ENCODE results near the gene CAPN10. TPM values are rescaled to one million over a fixed set of nuclear protein-coding genes. Genes with fewer than 3 reads are reported as not detected.
"Not testable (repeated sequence)": the region's sequence is repeated elsewhere in the genome, so short reads cannot be mapped to it uniquely, and the experiment has no call there.

The CAPN10 gene
- polyA plus RNA-seq, 1 donor (not counting 4 experiments of a cell fraction or from before 2014, with no cell fraction given), result 7.1 TPM

- TF ChIP-seq CTCF (optimal IDR thresholded peaks at IDR 0.05 in 1 of 3, IDR thresholded peaks at IDR 0.05 in 1 of 3, conservative IDR thresholded peaks at IDR 0.05 in 1 of 3; ENCODE audit: extremely low read depth in 1 of 3, insufficient read depth in 2 of 3, low read length in 3 of 3), result peak in 1 of 3 experiments; percentile 12
- H3K4me3 ChIP-seq (ENCODE audit: control insufficient read depth in 2 of 3, extremely low read depth in 1 of 3, insufficient read depth in 2 of 3, low read depth in 1 of 3, low read length in 3 of 3); H3K27me3 ChIP-seq (ENCODE audit: control insufficient read depth, extremely low read depth, insufficient read depth, low read length); H2AFZ ChIP-seq (ENCODE audit: control insufficient read depth, low read length); dilution Hi-C loops (cut with MboI; ENCODE audit: extremely low pct_ligation_motif_present, low sequenced_read_pairs); H3K9me1 ChIP-seq (ENCODE audit: control insufficient read depth, extremely low read depth, insufficient read depth, low read length); H3K4me2 ChIP-seq (ENCODE audit: control insufficient read depth, extremely low read depth, insufficient read depth, low read depth, low read length); H3K27ac ChIP-seq (ENCODE audit: control insufficient read depth, insufficient read depth, low read length); H4K20me1 ChIP-seq (ENCODE audit: control insufficient read depth, extremely low read depth, insufficient read depth, low read length); H3K9me3 ChIP-seq (ENCODE audit: control insufficient read depth, low read depth, low read length); H3K4me1 ChIP-seq (ENCODE audit: control insufficient read depth, extremely low read depth, insufficient read depth, low read length); FAIRE-seq; DNase-seq (ENCODE audit: low read depth, low spot score); H3K9ac ChIP-seq (ENCODE audit: control insufficient read depth, extremely low read depth, insufficient read depth, low read length); H3K36me3 ChIP-seq (ENCODE audit: control insufficient read depth in 2 of 2, extremely low read depth in 1 of 2, insufficient read depth in 2 of 2, low read length in 2 of 2); H3K79me2 ChIP-seq (ENCODE audit: control insufficient read depth, insufficient read depth, low read length): not testable (repeated sequence)
These were observed 30.5 kb downstream of the CAPN10 start for GRCh38 chr2:240616860-240617666.

GRCh38 chr2:240618776-240619175 is 32.2 kb downstream of the CAPN10 start:
- Histone ChIP-seq H4K20me1 (ENCODE audit: control insufficient read depth, extremely low read depth, insufficient read depth, low read length) (no peaks in the 10 kb centered on the region), H3K9me1 (ENCODE audit: control insufficient read depth, extremely low read depth, insufficient read depth, low read length) (no peaks in the 10 kb centered on the region), H3K36me3 (ENCODE audit: control insufficient read depth in 2 of 2, extremely low read depth in 1 of 2, insufficient read depth in 2 of 2, low read length in 2 of 2) (no peaks in the 10 kb centered on the region), H3K27ac (ENCODE audit: control insufficient read depth, insufficient read depth, low read length) (no peak overlapping the region), H3K4me2 (ENCODE audit: control insufficient read depth, extremely low read depth, insufficient read depth, low read depth, low read length) (no peak overlapping the region), H3K4me3 (ENCODE audit: control insufficient read depth in 2 of 3, extremely low read depth in 1 of 3, insufficient read depth in 2 of 3, low read depth in 1 of 3, low read length in 3 of 3) (no peak overlapping the region), H3K9me3 (ENCODE audit: control insufficient read depth, low read depth, low read length) (no peaks in the 10 kb centered on the region), H3K27me3 (ENCODE audit: control insufficient read depth, extremely low read depth, insufficient read depth, low read length) (no peaks in the 10 kb centered on the region), H2AFZ (ENCODE audit: control insufficient read depth, low read length) (no peak overlapping the region), H3K4me1 (ENCODE audit: control insufficient read depth, extremely low read depth, insufficient read depth, low read length) (no peaks in the 10 kb centered on the region), H3K79me2 (ENCODE audit: control insufficient read depth, insufficient read depth, low read length) (no peaks in the 10 kb centered on the region), H3K9ac (ENCODE audit: control insufficient read depth, extremely low read depth, insufficient read depth, low read length) (no peak overlapping the region)
- DNase-seq (ENCODE audit: low read depth, low spot score), result no peak
- no peak for TF ChIP-seq CTCF (optimal IDR thresholded peaks at IDR 0.05 in 1 of 3, IDR thresholded peaks at IDR 0.05 in 1 of 3, conservative IDR thresholded peaks at IDR 0.05 in 1 of 3; ENCODE audit: extremely low read depth in 1 of 3, insufficient read depth in 2 of 3, low read length in 3 of 3)
- TF ChIP-seq EZH2 (IDR thresholded peaks at IDR 0.05; ENCODE audit: low read length), result no peak
- dilution Hi-C loops (cut with MboI; ENCODE audit: extremely low pct_ligation_motif_present, low sequenced_read_pairs), result no loop called here
- FAIRE-seq, result no peak

Measured in keratinocyte (primary cell).